IMR-90 (cell line): ENCODE results near the gene EGFL7.

Experiments used
- BHLHE40 ChIP-seq: fragments of 150-350 bp; IDR thresholded peaks from 2 replicates; pipeline ENCODE4 v1.6.1; 2016; ENCODE audit warnings: mild to moderate bottlenecking, low read depth, low read length
- CEBPB ChIP-seq: IDR thresholded peaks from 2 replicates; pipeline ENCODE4 v1.6.1; 2012; ENCODE audit warnings: low read depth, low read length, improper control_type of control experiment
- CTCF ChIP-seq: conservative IDR thresholded peaks from 2 replicates; pipeline ENCODE4 v1.5.1; 2012; ENCODE audit warnings: mild to moderate bottlenecking, low read depth, low read length, improper control_type of control experiment
- ELK1 ChIP-seq: fragments of 150-350 bp; IDR thresholded peaks from 2 replicates; pipeline ENCODE4 v1.6.1; 2016; ENCODE audit warnings: low read depth, mild to moderate bottlenecking, low read length, moderate library complexity, borderline replicate concordance
- FOS ChIP-seq: fragments of 150-350 bp; IDR thresholded peaks from 2 replicates; pipeline ENCODE4 v1.6.1; 2016; ENCODE audit warnings: low read depth, low read length
- MAZ ChIP-seq: IDR thresholded peaks from 2 replicates; pipeline ENCODE4 v1.6.1; 2012; ENCODE audit warnings: low read depth, mild to moderate bottlenecking, low read length, improper control_type of control experiment, moderate library complexity, borderline replicate concordance
- MXI1 ChIP-seq: IDR thresholded peaks from 2 replicates; pipeline ENCODE4 v1.6.1; 2012; ENCODE audit warnings: low read depth, mild to moderate bottlenecking, low read length, moderate library complexity, borderline replicate concordance
- NFE2L2 ChIP-seq: fragments of 150-350 bp; IDR thresholded peaks from 2 replicates; pipeline ENCODE4 v1.6.1; 2016; ENCODE audit warnings: low read depth, mild to moderate bottlenecking, low read length
- POLR2A ChIP-seq: IDR thresholded peaks from 2 replicates; pipeline ENCODE4 v1.6.1; 2012; ENCODE audit warnings: mild to moderate bottlenecking, low read depth, low read length
- RAD21 ChIP-seq: IDR thresholded peaks from 2 replicates; pipeline ENCODE4 v1.6.1; 2012; ENCODE audit warnings: low read length, improper control_type of control experiment
- SMC3 ChIP-seq: fragments of 150-350 bp; IDR thresholded peaks from 2 replicates; pipeline ENCODE4 v1.6.1; 2016; ENCODE audit warnings: low read depth, mild to moderate bottlenecking, antibody characterized with exemption, low read length, moderate library complexity
- USF2 ChIP-seq: fragments of 150-350 bp; IDR thresholded peaks from 2 replicates; pipeline ENCODE4 v1.6.1; 2017; ENCODE audit warnings: mild to moderate bottlenecking, antibody characterized with exemption, low read length, low read depth

GRCh38 chr9:136660971-136661550 is 1.7 kb upstream of the EGFL7 start:
- no peak for TF ChIP-seq POLR2A
- TF ChIP-seq ELK1, result no peak
- no peak for TF ChIP-seq SMC3
- no peak for TF ChIP-seq CTCF
- no peak for TF ChIP-seq FOS
- TF ChIP-seq MXI1, result no peak
- no peak for TF ChIP-seq RAD21
- TF ChIP-seq CEBPB, result no peak
- no peak for TF ChIP-seq NFE2L2
- TF ChIP-seq MAZ, result no peak
- no peak for TF ChIP-seq USF2
- no peak for TF ChIP-seq BHLHE40
